GM19240 (cell line): Measurements from ENCODE around the gene NES.

Experiments used
- DNase-seq: peaks from one replicate; pipeline ENCODE4 v3.0.0; 2011; ENCODE audit warnings: low spot score; ENCODE audit not compliant: insufficient read length

NES gene

GRCh38 chr1:156703741-156704140 lies 26.5 kb upstream of the NES start:
- no peak for DNase-seq

GRCh38 chr1:156703336-156703735 lies 26.1 kb upstream of the NES start:
- no peak for DNase-seq

DNA sequence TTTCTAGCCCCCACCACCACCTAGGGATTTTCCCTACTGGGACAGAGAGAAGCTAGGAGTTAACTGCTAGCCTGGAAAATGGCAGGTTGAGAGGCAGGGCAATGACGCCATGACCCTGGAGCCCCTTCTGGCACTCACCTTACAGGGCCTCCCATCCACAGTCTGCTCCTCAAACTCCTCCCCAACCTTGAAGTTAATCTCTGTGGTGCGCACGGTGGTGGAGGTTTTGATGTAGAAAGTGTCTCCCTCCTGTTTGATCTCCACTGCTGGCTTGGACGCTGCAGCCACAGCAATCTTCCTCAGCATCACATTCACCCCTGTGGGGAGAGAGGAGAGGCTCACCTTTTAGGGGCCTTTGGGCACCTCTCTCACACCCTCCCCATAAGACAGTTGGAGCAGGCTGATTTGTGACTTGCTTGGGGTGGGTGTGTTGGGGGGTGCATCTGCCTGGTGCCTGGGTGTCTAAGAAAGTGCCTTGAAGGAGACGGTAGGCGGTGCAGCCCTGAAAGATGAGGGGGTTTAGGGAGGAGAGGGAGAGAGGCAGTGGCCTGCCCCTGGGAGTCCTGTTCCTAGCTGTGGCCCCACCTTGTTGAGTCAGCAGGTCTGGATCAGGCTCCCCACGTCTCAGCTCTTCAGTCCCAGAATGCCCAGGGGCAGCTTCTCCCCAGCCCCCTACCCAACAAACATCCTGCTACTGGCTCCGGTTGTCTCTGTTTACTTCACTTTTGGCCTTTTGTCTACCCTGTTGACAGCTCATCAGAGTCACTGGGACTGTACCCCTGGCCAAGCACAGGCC lies 23.7 kb upstream of the NES start:
- no peak for DNase-seq

GRCh38 chr1:156698995-156699394 lies 21.8 kb upstream of the NES start:
- DNase-seq, result no peak

- DNase-seq, result no peak
These were observed 20.3 kb upstream of the NES start for GRCh38 chr1:156697481-156697880.

DNA sequence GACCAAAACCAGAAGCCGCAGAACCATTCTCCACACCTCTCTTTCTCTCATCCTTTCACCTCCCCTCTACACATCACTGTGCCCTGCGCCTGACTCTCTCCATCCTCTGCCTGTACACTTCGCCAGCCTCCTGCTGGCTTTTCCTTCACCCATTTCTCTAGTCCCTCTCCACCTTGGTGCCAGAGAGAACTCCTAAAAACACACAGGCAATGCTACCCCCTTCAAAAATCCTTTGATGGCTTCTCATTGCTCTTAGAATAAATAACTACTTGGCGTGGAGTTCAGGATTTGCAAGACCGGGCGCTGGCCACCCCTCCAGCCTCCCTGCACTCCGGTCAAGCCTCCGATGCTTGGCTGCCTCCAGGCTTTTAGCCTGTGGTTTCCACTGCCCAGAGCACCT lies 19.5 kb upstream of the NES start:
- DNase-seq, result no peak

DNA sequence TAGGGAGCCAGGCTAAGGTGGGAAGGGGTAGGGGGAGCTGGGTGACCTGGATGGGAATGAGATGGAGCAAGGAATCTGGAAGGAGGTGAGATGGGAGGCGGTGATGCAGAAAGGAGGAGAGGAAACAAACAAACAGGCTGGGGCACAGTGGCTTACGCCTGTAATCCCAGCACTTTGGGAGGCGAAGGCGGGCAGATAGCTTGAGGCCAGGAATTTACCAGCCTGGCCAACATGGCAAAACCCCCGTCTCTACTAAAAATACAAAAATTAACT lies 17.4 kb upstream of the NES start:
- no peak for DNase-seq

GRCh38 chr1:156693848-156694689 lies 16.9 kb upstream of the NES start:
- no peak for DNase-seq

- DNase-seq, result no peak
These were observed 16.0 kb upstream of the NES start for GRCh38 chr1:156692925-156693847.

GRCh38 chr1:156692441-156692924 lies 15.3 kb upstream of the NES start:
- DNase-seq, result no peak

- no peak for DNase-seq
These were observed 14.6 kb upstream of the NES start for GRCh38 chr1:156691665-156692440.

GRCh38 chr1:156691191-156691590 lies 14.0 kb upstream of the NES start:
- no peak for DNase-seq

GRCh38 chr1:156690675-156691036 lies 13.4 kb upstream of the NES start:
- DNase-seq, result no peak

GRCh38 chr1:156689953-156690674 lies 12.9 kb upstream of the NES start:
- DNase-seq, result no peak

DNA sequence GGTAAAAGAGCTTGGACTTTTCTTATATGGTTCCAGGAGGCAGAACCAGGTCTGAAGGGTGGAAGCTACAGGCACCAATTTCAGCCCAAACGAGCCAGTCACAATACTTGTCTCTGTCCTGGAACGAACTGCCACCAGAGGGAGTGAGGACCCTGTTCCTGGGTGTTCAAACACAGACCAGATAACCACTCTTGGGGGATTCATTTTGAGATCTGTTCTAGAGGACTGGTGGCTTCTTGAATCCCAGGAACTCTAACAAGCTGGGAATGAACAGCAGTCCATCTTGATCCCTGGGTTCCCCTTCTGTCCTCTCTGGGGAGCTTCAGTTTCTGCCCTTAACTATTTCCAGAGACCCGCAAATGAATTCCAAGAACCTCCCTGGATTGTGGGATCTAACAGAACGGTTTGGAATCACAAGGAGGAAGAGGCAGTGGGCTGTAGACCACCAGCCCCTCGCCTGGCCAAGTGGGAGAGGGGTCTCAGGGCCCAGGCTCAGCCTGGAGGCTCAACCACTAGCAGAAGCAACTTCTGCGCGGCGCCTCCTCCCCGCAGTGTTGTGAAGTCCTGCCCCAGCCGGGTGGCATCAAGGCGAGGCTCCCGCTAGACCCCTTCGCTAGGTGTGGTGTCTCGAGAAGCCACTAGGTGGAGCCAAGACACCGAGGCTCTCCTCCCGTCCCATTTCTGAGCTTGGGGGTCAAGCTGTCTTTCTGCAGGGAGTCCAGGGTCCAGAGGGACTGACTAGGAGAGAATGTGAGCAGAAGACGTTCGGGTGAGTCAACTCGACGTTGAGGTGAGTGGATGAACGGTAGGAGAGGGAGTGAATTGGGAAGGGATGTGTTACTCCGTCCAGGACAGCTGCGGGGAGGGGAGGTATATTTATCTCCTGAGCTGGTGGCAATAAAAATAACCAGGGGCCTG lies 12.1 kb upstream of the NES start:
- peak; percentile 91 for DNase-seq

- DNase-seq, result no peak
These were observed 7.1 kb upstream of the NES start for GRCh38 chr1:156684227-156684782.

DNA sequence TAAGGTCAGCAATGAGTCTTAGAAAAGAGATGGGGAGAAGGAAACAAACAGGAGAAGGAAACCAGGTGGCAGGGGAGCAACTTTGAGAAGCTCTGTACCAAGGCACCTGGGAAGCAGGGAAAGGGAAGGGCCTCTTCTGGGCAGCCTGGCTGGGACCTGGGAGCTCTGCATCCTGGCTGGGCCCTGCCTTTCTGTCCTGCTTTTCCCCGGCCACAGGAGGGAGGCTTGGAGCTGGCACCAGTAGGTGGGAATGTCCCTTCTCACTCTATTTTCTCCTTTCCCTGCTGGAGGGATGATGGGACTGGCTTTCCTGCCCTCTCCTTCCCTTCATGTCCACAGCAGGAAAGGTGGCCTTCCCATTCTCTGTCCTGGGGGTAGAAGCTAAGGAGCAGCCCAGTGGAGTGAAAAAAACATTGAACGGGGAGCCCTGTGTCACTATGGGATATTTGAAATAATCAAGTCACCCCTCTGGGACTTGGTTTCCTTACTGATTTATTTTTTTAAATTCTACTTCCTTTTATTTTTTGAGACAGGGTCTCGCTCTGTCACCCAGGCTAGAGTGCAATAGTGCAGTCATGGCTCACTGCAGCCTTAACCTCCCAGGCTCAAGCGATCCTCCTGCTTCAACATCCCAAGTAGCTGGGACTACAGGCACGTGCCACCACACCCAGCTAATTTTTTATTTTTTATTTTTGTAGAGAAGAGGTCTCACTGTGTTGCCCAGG lies 5.1 kb upstream of the NES start:
- DNase-seq, result no peak
